Ishikawa (cell line): ENCODE results near the gene RIGI.

Source experiments
- EP300 ChIP-seq: IDR thresholded peaks from 2 replicates; pipeline ENCODE4 v1.6.1; 2012; ENCODE audit warnings: borderline replicate concordance
- FOXM1 ChIP-seq: IDR thresholded peaks from 2 replicates; pipeline ENCODE4 v1.6.1; 2012; ENCODE audit warnings: low read depth, borderline replicate concordance
- TAF1 ChIP-seq: IDR thresholded peaks from 2 replicates; pipeline ENCODE4 v1.6.1; 2012; ENCODE audit warnings: low read depth, mild to moderate bottlenecking
- TCF12 ChIP-seq: IDR thresholded peaks from 2 replicates; pipeline ENCODE4 v1.6.1; 2012; ENCODE audit warnings: low read depth
- TEAD4 ChIP-seq: IDR thresholded peaks from 2 replicates; pipeline ENCODE4 v1.6.1; 2012
- YY1 ChIP-seq: IDR thresholded peaks from 2 replicates; pipeline ENCODE4 v1.6.1; 2012; ENCODE audit warnings: low read depth
- TF ChIP-seq, protein P1 (sequence below): IDR thresholded peaks from 2 replicates; pipeline ENCODE4 v1.6.1; 2012; ENCODE audit warnings: low read depth, mild to moderate bottlenecking

DNA sequence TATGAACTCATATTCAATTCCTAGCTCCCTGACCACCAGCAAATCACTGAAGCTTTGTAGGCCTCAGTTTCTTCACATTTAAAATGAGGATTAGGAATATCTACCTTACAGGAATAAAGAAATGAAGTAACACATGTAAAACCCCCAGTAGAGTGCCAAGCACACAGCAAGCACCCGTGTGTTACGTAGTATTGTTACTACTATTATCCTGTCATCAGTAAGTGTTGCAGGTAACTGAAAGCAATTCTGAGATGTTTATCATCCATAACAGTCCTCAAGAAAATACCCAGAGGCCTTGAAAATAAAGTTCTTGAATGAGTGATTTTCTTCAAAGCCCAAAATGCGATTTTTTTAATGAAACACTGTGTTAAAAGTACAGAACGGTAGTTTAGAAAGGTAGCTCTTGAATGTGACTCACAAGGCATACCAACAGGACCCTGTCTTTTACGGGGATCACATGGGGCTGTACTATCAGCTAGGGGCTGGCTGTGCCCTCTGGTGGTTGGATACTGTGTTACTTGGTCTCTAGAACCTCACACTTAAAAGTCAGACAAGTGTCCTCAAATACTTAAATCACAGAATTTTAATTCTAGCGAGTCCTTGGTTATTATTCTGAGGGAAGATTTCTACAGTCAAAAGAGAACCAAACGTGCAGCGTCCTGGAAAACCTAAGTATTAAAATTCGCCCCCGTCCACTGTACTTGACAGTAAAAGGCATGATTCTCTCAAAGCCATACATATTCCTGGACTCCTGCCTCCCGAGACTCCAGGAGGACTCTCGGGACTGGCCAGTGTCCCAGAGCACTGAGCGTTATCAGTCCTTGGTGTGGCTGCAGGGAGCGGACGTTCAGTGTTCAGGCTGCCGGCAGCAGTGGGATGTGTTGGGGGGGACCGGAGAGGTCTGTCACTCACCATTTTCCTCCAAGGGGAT lies 46.2 kb upstream of the RIGI start:
- TF ChIP-seq FOXM1, result no peak
- TF ChIP-seq TCF12, result no peak
- no peak for TF ChIP-seq TEAD4
- TF ChIP-seq EP300, result no peak
- TF ChIP-seq YY1, result no peak
- TF ChIP-seq, protein P1, sequence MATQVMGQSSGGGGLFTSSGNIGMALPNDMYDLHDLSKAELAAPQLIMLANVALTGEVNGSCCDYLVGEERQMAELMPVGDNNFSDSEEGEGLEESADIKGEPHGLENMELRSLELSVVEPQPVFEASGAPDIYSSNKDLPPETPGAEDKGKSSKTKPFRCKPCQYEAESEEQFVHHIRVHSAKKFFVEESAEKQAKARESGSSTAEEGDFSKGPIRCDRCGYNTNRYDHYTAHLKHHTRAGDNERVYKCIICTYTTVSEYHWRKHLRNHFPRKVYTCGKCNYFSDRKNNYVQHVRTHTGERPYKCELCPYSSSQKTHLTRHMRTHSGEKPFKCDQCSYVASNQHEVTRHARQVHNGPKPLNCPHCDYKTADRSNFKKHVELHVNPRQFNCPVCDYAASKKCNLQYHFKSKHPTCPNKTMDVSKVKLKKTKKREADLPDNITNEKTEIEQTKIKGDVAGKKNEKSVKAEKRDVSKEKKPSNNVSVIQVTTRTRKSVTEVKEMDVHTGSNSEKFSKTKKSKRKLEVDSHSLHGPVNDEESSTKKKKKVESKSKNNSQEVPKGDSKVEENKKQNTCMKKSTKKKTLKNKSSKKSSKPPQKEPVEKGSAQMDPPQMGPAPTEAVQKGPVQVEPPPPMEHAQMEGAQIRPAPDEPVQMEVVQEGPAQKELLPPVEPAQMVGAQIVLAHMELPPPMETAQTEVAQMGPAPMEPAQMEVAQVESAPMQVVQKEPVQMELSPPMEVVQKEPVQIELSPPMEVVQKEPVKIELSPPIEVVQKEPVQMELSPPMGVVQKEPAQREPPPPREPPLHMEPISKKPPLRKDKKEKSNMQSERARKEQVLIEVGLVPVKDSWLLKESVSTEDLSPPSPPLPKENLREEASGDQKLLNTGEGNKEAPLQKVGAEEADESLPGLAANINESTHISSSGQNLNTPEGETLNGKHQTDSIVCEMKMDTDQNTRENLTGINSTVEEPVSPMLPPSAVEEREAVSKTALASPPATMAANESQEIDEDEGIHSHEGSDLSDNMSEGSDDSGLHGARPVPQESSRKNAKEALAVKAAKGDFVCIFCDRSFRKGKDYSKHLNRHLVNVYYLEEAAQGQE, result no peak
- no peak for TF ChIP-seq TAF1
